OCI-LY1 (cell line): Measurements from ENCODE around the gene PLEKHA7.

Experiments
- H2AFZ ChIP-seq: fragments of 200-600 bp; sonication (generic), shearing (Covaris generic); 2 replicates; pipeline ENCODE4 v1.6.0; 2014; ENCODE audit warnings: antibody characterized with exemption, mild to moderate bottlenecking, low read length
- H3F3A ChIP-seq: fragments of 200-600 bp; sonication (generic), shearing (Covaris generic); 2 replicates; pipeline ENCODE4 v1.6.0; 2014; ENCODE audit warnings: mild to moderate bottlenecking, antibody characterized with exemption, low read length, moderate library complexity; ENCODE audit not compliant: insufficient read depth
- H3K27ac ChIP-seq: fragments of 200-600 bp; sonication (generic); 2 replicates; pipeline ENCODE4 v1.5.1; 2014; ENCODE audit warnings: low read length, mixed run types, mild to moderate bottlenecking, low read depth; ENCODE audit not compliant: poor library complexity, severe bottlenecking
- H3K27me3 ChIP-seq: fragments of 200-600 bp; sonication (generic); 2 replicates; pipeline ENCODE4 v1.6.0; 2014; ENCODE audit warnings: antibody characterized with exemption, mild to moderate bottlenecking, low read length, moderate library complexity; ENCODE audit not compliant: insufficient read depth
- H3K36me3 ChIP-seq: fragments of 200-600 bp; sonication (generic); 2 replicates; pipeline ENCODE4 v1.6.1; 2014; ENCODE audit warnings: mild to moderate bottlenecking, antibody characterized with exemption, low read length, moderate library complexity, mixed read lengths; ENCODE audit not compliant: insufficient read depth
- H3K4me1 ChIP-seq: fragments of 200-600 bp; sonication (generic); 2 replicates; pipeline ENCODE4 v1.5.1; 2014; ENCODE audit warnings: mild to moderate bottlenecking, low read length, moderate library complexity; ENCODE audit not compliant: insufficient read depth, severe bottlenecking
- H3K4me2 ChIP-seq: fragments of 200-600 bp; sonication (generic), shearing (Covaris generic); 2 replicates; pipeline ENCODE4 v1.6.1; 2014; ENCODE audit warnings: low read length
- H3K4me3 ChIP-seq: fragments of 200-600 bp; sonication (generic); 2 replicates; pipeline ENCODE4 v1.5.1; 2014; ENCODE audit warnings: low read length, low read depth, mild to moderate bottlenecking, mixed read lengths; ENCODE audit not compliant: poor library complexity, severe bottlenecking
- H3K79me2 ChIP-seq: fragments of 200-600 bp; shearing (Covaris generic); 2 replicates; pipeline ENCODE4 v1.6.1; 2016; ENCODE audit warnings: mixed run types, low read length, mixed read lengths; ENCODE audit not compliant: insufficient read depth
- H3K9ac ChIP-seq: fragments of 200-600 bp; sonication (generic), shearing (Covaris generic); 2 replicates; pipeline ENCODE4 v1.6.1; 2014; ENCODE audit warnings: mild to moderate bottlenecking, low read length, mixed read lengths
- H3K9me2 ChIP-seq: fragments of 200-600 bp; sonication (generic), shearing (Covaris generic); 2 replicates; pipeline ENCODE4 v1.6.1; 2014; ENCODE audit warnings: low read depth, mild to moderate bottlenecking, low read length, mixed read lengths
- H3K9me3 ChIP-seq: fragments of 200-600 bp; shearing (Covaris generic); 2 replicates; pipeline ENCODE4 v1.6.1; 2014; ENCODE audit warnings: low read length, mixed read lengths
- H4K20me1 ChIP-seq: fragments of 200-600 bp; sonication (generic), shearing (Covaris generic); 2 replicates; pipeline ENCODE4 v1.6.0; 2016; ENCODE audit warnings: mild to moderate bottlenecking, low read length; ENCODE audit not compliant: insufficient read depth
- EZH2 ChIP-seq: fragments of 200-600 bp; sonication (generic), shearing (Covaris generic); IDR thresholded peaks from 2 replicates; pipeline ENCODE4 v1.8.0; 2017; ENCODE audit warnings: borderline replicate concordance, mixed run types, mild to moderate bottlenecking, antibody characterized with exemption, low read length, moderate library complexity, mixed read lengths
- TF ChIP-seq, protein P1 (sequence below): fragments of 200-600 bp; sonication (generic), shearing (Covaris generic); IDR thresholded peaks from 2 replicates; pipeline ENCODE4 v1.5.1; 2017; ENCODE audit warnings: mild to moderate bottlenecking, antibody characterized with exemption, low read length, moderate library complexity, mixed read lengths

Gene PLEKHA7

DNA sequence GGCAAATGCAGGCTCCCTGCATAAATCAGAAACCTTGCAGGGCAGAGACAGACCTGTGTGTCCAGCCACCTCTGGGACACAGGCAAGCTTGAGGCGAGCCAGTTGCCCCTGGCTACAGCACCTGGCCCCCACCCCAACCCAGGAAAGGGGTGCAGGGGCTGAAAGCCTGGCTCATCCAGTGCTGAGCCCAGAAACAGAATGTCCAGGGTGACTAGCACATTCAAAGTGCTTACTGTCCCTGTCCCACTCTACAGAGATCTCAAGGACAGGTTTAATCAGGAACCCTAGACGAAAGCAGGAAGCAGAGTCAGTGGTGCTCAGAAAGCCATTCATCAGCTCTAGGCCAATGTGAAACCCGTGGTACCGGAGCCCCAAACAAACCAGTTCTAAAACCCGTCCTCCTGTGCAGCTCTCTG lies 31.9 kb downstream of the PLEKHA7 start:
- no peak overlapping the region for H3K27ac ChIP-seq
- TF ChIP-seq, protein P1, sequence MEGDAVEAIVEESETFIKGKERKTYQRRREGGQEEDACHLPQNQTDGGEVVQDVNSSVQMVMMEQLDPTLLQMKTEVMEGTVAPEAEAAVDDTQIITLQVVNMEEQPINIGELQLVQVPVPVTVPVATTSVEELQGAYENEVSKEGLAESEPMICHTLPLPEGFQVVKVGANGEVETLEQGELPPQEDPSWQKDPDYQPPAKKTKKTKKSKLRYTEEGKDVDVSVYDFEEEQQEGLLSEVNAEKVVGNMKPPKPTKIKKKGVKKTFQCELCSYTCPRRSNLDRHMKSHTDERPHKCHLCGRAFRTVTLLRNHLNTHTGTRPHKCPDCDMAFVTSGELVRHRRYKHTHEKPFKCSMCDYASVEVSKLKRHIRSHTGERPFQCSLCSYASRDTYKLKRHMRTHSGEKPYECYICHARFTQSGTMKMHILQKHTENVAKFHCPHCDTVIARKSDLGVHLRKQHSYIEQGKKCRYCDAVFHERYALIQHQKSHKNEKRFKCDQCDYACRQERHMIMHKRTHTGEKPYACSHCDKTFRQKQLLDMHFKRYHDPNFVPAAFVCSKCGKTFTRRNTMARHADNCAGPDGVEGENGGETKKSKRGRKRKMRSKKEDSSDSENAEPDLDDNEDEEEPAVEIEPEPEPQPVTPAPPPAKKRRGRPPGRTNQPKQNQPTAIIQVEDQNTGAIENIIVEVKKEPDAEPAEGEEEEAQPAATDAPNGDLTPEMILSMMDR, result no peak
- TF ChIP-seq EZH2, result no peak

DNA sequence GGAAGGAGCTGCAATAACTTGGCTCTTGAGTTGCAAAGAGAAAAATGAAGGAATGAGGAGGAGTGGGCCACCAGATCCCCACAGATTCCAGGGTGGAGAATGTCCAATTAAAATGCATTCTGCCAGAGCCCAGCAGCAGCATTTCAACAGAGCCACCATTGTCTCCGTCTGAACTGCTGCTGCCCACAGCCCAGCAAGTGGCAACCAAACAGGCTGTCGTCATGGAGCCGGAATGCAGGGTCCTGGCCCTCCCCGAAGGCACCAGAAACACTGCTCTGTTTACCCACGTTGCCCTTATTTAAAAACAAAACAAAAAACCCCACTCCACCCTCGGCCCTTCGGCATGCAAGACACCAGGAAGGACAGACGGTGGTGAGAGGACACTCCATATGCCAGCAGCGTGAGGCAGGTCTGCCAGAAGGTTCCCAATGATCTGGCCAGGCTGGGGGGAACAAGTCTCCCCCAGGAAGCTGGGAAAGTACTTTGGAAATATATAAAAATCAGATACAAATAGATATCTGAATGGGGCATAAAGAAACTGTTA lies 32.5 kb downstream of the PLEKHA7 start:
- Histone ChIP-seq H3K4me2 (no peak overlapping the region), H4K20me1 (no peaks in the 10 kb centered on the region), H3K4me3 (no peak overlapping the region), H3K9me3 (no peaks in the 10 kb centered on the region), H3K4me1 (no peaks in the 10 kb centered on the region), H3K27ac (no peak overlapping the region), H3K9ac (no peak overlapping the region), H3F3A (no peaks in the 10 kb centered on the region), H3K79me2 (no peaks in the 10 kb centered on the region), H2AFZ (no peak overlapping the region), H3K36me3 (no peaks in the 10 kb centered on the region), H3K9me2 (no peaks in the 10 kb centered on the region), H3K27me3 (0 out of 2 replicates have a peak, but pooled peaks cover 5% of the 10 kb centered on the region)
- no peak for TF ChIP-seq EZH2
- TF ChIP-seq, protein P1, result no peak

More for the DNA sequence above, 31.9 kb downstream of the PLEKHA7 start:
- no peak overlapping the region for H2AFZ ChIP-seq
- H3K36me3 ChIP-seq, result no peaks in the 10 kb centered on the region
- H3F3A ChIP-seq, result no peaks in the 10 kb centered on the region
- no peaks in the 10 kb centered on the region for H3K9me3 ChIP-seq
- H3K4me2 ChIP-seq, result no peak overlapping the region
- H3K27me3 ChIP-seq, result 0 out of 2 replicates have a peak, but pooled peaks cover 5% of the 10 kb centered on the region
- no peaks in the 10 kb centered on the region for H3K79me2 ChIP-seq
- H3K4me1 ChIP-seq, result no peaks in the 10 kb centered on the region
- no peaks in the 10 kb centered on the region for H3K9me2 ChIP-seq
- H3K4me3 ChIP-seq, result no peak overlapping the region
- no peak overlapping the region for H3K9ac ChIP-seq
- H4K20me1 ChIP-seq, result no peaks in the 10 kb centered on the region

DNA sequence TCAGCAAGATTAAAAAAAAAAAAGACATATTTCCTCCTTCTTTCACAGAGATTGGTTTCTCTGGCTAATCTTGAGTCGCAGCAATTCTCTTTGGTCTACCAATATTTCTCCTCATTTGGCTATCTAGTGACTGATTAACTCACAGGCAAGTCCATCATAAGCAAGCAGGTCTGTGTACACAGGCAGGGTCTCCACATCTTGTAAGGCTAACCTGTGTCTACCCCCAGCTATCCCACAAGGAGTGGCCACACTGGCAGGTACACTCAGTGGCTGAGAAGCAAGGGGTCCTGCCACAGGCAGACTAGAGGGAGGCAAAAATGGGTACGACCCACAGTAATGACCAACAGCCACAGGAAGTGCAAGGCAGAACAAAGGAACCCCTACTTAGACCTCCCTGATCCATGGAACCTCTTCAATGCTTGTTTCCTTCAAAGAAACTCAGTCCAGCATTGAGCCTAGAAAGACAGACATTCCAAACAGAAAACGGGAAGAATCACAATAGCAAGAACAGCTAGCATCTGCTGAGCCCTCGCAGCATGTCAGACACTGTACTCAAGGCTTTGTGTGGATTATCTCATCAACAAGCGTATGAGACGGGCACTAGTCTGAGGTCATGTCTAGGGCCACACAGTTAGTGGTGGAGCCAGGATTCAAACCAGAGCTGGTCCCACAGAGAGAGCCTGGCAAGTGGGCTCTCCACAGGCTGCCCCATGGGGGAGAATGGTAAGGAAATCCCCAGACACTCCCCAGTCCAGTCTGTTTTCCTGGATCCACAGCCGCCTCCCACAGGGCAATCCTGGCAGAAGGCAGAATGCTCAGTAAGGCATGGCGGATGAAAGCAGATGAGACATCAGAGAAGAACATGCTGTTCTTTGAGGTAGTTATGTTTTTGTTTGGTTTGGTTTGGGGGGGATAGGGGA lies 34.3 kb downstream of the PLEKHA7 start:
- no peaks in the 10 kb centered on the region for H4K20me1 ChIP-seq
- no peak overlapping the region for H3K9ac ChIP-seq
- no peak overlapping the region for H3K4me2 ChIP-seq
- no peaks in the 10 kb centered on the region for H3K4me1 ChIP-seq
- no peaks in the 10 kb centered on the region for H3K27me3 ChIP-seq
- H3K4me3 ChIP-seq, result no peak overlapping the region
- H3K36me3 ChIP-seq, result no peaks in the 10 kb centered on the region
- no peaks in the 10 kb centered on the region for H3F3A ChIP-seq
- TF ChIP-seq, protein P1, result no peak
- TF ChIP-seq EZH2, result no peak
- H3K9me3 ChIP-seq, result no peaks in the 10 kb centered on the region
- no peak overlapping the region for H3K27ac ChIP-seq
- H2AFZ ChIP-seq, result no peak overlapping the region
- no peaks in the 10 kb centered on the region for H3K9me2 ChIP-seq
- H3K79me2 ChIP-seq, result no peaks in the 10 kb centered on the region
